ENCODE measurements around the gene RNF40.
A peak's percentile ranks its signal among the peaks of the same experiment; 100 is the strongest.

The RNF40 gene

DNA sequence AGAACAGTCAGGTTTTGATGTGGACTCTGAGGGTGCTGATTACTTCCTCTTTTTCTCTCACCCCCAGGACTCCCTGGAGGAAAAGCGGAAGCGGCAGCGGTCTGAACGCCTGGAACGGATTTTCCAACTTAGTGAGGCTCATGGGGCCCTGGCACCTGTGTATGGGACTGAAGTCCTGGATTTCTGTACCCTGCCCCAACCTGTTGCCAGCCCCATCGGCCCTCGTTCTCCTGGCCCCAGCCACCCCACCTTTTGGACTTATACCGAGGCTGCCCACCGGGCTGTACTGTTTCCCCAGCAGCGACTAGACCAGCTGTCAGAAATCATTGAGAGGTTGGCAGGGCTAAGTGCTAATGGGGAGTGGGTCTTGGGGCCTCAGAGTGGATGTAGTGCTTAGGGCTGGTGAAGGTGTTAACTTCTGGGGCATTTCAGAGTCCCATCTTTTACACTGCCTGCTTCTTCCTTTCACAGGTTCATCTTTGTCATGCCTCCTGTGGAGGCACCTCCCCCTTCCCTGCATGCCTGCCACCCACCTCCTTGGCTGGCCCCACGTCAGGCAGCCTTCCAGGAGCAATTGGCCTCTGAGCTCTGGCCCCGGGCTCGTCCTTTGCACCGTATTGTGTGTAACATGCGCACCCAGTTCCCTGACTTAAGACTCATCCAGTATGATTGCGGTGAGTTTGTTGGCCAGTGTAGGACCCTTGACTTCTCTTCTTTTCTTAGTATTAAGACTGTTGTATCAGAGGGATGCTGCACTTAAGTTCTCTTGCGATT lies 33.0 kb upstream of the RNF40 start:
- in situ Hi-C loops (cut with MboI; ENCODE audit: low sequenced_read_pairs): no loop called here
- H3K9me3 ChIP-seq: no peaks in the 10 kb centered on the region

DNA sequence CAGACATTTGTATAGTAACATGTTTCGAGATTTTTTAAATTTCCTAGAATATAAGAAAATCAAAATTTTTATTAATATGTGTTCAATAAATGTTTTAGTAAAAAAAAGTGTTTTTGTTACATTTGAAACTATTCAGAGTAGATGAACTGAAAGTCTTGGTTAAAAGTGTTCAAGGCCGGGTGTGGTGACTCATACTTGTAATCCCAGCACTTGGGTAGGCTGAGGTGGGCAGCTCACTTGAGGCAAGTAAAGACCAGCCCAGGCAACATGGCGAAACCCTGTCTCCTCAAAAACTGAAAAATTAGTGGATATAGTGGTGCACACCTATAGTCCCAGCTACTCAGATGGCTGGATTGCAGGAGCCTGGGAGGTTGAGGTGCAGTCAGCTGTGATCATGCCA lies 30.7 kb upstream of the RNF40 start:
- Histone ChIP-seq H3K36me3 (replicated peaks) (peaks cover 71% of the 10 kb centered on the region), H3K9me3 (no peaks in the 10 kb centered on the region), H3K4me3 (no peak overlapping the region), H3K27me3 (ENCODE audit: low read depth) (no peaks in the 10 kb centered on the region), H3K4me1 (peaks cover 15% of the 10 kb centered on the region)
- no peak for DNase-seq (ENCODE audit: low spot score in 2 of 2)
- in situ Hi-C loops (cut with MboI; ENCODE audit: low sequenced_read_pairs): no loop called here

More for the DNA sequence above, 33.0 kb upstream of the RNF40 start:
- Histone ChIP-seq H3K27me3 (ENCODE audit: low read depth) (no peaks in the 10 kb centered on the region), H3K4me3 (no peak overlapping the region), H3K36me3 (replicated peaks) (peaks cover 75% of the 10 kb centered on the region), H3K4me1 (peaks cover 15% of the 10 kb centered on the region)
- peak in 1 of 2 experiments; percentile 38 for DNase-seq (ENCODE audit: low spot score in 2 of 2)

DNA sequence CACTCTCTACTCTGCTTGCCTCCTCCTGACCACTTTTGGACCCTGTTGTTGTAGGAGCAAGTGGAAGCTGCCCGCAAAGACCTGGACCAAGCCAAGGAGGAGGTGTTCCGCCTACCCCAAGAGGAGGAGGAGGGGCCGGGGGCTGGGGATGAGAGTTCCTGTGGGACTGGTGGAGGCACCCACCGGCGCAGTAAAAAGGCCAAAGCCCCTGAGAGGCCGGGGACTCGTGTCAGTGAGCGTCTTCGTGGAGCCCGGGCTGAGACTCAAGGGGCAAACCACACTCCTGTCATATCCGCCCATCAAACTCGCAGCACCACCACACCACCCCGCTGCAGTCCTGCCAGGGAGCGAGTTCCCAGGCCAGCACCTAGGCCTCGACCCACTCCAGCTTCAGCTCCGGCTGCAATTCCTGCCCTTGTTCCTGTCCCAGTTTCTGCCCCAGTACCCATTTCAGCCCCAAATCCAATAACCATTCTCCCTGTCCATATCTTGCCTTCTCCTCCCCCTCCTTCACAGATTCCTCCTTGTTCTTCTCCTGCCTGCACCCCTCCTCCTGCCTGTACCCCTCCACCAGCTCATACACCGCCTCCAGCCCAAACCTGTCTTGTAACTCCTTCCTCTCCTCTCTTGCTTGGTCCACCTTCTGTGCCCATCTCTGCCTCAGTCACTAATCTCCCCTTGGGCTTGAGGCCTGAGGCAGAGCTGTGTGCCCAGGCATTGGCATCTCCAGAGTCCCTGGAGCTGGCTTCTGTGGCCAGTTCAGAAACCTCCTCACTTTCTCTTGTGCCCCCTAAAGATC lies 24.9 kb upstream of the RNF40 start:
- in situ Hi-C loops (cut with MboI; ENCODE audit: low sequenced_read_pairs): no loop called here
- no peak for DNase-seq (ENCODE audit: low spot score in 2 of 2)
- no peaks in the 10 kb centered on the region for H3K4me1 ChIP-seq
- H3K9me3 ChIP-seq: no peaks in the 10 kb centered on the region
- no peak overlapping the region for H3K4me3 ChIP-seq
- H3K27me3 ChIP-seq (ENCODE audit: low read depth): no peaks in the 10 kb centered on the region
- peaks cover 80% of the 10 kb centered on the region for H3K36me3 ChIP-seq (replicated peaks)

DNA sequence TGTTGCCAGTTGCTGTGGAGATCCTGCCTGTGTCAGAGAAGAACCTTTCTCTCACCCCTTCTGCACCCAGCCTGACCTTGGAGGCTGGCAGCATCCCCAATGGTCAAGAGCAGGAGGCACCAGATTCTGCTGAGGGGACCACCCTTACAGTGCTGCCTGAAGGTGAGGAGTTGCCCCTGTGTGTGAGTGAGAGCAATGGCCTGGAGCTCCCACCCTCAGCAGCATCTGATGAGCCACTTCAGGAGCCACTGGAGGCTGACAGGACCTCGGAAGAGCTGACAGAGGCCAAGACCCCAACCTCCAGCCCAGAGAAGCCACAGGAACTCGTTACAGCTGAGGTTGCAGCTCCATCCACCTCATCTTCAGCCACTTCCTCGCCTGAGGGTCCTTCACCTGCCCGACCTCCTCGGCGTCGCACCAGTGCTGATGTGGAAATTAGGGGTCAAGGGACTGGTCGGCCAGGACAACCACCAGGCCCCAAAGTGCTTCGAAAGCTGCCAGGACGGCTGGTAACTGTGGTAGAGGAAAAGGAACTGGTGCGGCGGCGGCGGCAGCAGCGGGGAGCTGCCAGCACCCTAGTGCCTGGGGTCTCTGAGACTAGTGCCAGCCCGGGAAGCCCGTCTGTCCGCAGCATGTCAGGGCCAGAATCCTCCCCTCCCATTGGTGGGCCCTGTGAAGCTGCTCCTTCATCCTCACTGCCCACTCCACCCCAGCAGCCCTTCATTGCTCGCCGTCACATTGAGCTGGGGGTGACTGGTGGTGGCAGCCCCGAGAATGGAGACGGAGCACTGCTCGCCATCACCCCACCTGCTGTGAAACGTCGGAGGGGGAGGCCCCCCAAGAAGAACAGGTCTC lies 24.1 kb upstream of the RNF40 start:
- H3K9me3 ChIP-seq: no peaks in the 10 kb centered on the region
- no peak for DNase-seq (ENCODE audit: low spot score in 2 of 2)
- no peaks in the 10 kb centered on the region for H3K27me3 ChIP-seq (ENCODE audit: low read depth)
- H3K4me3 ChIP-seq: no peak overlapping the region
- in situ Hi-C loops (cut with MboI; ENCODE audit: low sequenced_read_pairs): no loop called here
- peaks cover 77% of the 10 kb centered on the region for H3K36me3 ChIP-seq (replicated peaks)
- no peaks in the 10 kb centered on the region for H3K4me1 ChIP-seq

DNA sequence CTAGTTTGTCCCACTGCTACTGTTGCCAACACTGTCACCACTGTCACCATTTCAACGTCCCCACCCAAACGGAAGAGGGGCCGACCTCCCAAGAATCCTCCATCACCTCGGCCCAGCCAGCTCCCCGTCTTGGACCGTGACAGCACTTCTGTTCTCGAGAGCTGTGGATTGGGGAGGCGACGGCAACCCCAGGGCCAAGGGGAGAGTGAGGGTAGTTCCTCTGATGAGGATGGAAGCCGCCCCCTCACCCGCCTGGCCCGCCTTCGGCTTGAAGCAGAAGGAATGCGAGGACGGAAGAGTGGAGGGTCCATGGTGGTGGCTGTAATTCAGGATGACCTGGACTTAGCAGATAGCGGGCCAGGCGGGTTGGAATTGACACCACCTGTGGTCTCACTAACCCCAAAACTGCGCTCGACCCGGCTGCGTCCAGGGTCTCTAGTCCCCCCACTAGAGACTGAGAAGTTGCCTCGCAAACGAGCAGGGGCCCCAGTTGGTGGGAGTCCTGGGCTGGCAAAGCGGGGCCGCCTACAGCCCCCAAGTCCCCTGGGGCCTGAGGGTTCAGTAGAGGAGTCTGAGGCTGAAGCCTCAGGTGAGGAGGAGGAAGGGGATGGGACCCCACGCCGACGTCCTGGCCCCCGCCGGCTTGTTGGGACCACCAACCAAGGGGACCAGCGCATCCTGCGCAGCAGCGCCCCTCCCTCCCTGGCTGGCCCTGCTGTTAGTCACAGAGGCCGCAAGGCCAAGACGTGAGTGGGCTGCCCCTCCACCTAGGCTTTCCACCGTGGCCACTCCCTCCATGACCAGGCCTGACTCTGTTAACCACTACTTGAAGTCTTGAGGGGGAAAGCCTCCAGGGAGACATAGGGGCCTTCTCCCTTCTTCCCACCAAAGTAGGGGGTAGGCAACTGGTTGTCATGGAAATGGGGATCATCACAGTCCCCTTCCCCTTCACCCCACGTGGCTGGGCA lies 22.9 kb upstream of the RNF40 start:
- Histone ChIP-seq H3K27me3 (ENCODE audit: low read depth) (no peaks in the 10 kb centered on the region), H3K9me3 (no peaks in the 10 kb centered on the region), H3K36me3 (replicated peaks) (peaks cover 66% of the 10 kb centered on the region), H3K4me3 (no peak overlapping the region), H3K4me1 (no peaks in the 10 kb centered on the region)
- no peak for DNase-seq (ENCODE audit: low spot score in 2 of 2)
- in situ Hi-C loops (cut with MboI; ENCODE audit: low sequenced_read_pairs): no loop called here

DNA sequence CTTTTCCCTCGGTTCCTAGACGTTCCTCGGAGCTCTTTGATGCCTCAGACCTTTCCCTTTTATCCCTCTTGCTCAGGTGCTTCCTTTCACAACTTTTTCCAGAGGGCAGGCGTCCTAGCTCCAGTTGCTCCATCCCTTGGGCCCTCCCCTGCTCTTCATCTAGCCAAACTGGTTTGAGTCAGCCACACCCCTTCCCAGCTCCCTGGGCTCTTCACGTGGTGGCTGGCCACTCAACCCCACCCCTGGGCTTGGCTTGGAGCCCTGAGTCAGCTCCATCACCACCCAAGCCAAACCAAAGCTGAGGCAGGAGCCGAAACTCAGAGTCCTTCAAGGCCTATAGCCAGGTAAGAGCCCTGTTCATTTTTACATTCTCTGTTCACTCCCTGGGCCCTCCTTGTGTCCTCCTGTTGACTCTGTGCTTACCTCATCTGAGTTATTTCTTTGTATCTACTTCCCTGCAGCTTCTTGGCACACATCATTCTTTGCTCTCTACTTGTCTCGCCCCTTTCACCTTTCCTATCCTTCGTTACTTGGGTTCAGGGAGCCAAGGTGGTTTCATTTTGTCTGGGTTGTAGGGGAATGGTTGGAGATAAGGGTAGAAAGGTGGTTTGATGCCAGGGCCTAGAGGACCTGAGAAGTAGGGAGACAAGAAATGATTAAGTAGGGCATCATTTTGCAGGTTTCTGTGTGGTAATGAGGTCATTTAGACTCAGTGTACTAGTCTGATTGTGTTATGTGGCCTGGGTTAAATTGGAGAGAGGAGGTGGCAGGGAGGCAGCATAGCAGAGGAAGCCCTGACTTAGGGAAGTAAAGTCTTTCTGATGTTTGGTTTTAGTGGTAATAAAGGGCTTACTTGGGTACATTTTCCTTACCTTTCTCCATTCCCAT lies 21.5 kb upstream of the RNF40 start:
- no peak overlapping the region for H3K4me3 ChIP-seq
- no peaks in the 10 kb centered on the region for H3K27me3 ChIP-seq (ENCODE audit: low read depth)
- DNase-seq (ENCODE audit: low spot score in 2 of 2): no peak
- peaks cover 68% of the 10 kb centered on the region for H3K36me3 ChIP-seq (replicated peaks)
- in situ Hi-C loops (cut with MboI; ENCODE audit: low sequenced_read_pairs): no loop called here
- no peaks in the 10 kb centered on the region for H3K4me1 ChIP-seq
- H3K9me3 ChIP-seq: no peaks in the 10 kb centered on the region

DNA sequence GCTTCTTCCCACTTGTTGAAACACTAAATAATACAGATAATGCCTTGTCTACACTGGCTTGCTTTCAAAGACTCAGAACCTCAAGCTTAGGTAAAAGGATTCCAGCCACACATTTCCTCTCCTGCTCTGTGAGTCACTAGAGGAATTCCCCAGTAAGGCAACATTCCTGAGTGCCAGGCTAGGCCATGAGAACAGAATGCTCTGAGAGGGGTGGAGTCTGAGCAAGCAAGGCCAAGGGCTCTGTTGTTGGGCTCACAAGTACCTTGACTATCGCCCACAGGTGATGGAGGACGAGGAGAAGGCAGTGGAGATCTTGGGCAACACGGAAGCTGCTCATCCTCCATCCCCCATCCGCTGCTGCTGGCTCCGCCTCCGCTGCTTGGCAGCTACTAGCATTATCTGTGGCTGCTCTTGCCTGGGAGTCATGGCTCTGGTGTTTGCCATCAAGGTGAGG lies 20.6 kb upstream of the RNF40 start:
- in situ Hi-C loops (cut with MboI; ENCODE audit: low sequenced_read_pairs): no loop called here
- Histone ChIP-seq H3K9me3 (no peaks in the 10 kb centered on the region), H3K27me3 (ENCODE audit: low read depth) (no peaks in the 10 kb centered on the region), H3K4me1 (no peaks in the 10 kb centered on the region), H3K36me3 (replicated peaks) (peaks cover 59% of the 10 kb centered on the region), H3K4me3 (no peak overlapping the region)
- no peak for DNase-seq (ENCODE audit: low spot score in 2 of 2)

DNA sequence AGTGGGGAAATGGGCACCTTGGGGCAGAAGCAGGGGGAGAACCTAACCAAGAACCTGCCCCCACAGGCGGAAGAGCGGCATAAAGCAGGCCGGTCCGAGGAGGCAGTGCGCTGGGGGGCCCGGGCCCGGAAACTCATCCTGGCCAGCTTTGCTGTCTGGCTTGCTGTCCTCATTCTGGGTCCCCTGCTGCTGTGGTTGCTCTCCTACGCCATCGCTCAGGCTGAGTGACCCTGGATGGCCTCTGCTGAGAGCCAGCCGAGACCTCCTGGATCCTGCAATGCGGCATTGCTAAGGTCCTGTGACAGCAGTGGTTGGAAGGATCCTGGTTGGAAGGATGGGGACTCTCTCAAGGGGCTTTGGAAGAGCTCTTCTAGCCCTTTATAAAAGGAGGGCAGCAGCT lies 18.4 kb upstream of the RNF40 start:
- in situ Hi-C loops (cut with MboI; ENCODE audit: low sequenced_read_pairs): no loop called here
- Histone ChIP-seq H3K9me3 (no peaks in the 10 kb centered on the region), H3K36me3 (replicated peaks) (peaks cover 37% of the 10 kb centered on the region), H3K4me3 (no peak overlapping the region), H3K4me1 (peaks cover 7% of the 10 kb centered on the region), H3K27me3 (ENCODE audit: low read depth) (no peaks in the 10 kb centered on the region)
- DNase-seq (ENCODE audit: low spot score in 2 of 2): no peak

DNA sequence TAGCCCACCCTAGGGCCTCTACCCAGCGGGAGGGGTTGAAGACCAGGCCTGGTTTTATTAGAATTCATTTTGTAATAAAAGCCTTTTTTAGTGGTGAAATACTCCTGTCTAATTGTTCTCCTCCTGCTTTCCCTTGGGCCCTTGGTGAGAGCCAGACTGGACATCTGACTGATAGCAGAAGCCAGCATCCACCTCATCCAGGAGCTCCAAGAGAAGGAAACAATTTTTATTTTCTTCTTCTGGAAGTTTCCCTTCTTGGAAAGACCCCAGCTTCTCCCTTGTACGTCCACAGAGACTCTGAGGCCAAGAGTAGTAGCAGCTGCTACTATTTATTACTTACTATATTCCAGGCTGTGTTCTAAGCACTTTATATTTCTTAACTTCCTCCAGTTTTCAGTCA lies 17.9 kb upstream of the RNF40 start:
- peaks cover 7% of the 10 kb centered on the region for H3K4me1 ChIP-seq
- in situ Hi-C loops (cut with MboI; ENCODE audit: low sequenced_read_pairs): no loop called here
- no peaks in the 10 kb centered on the region for H3K27me3 ChIP-seq (ENCODE audit: low read depth)
- H3K9me3 ChIP-seq: no peaks in the 10 kb centered on the region
- peaks cover 32% of the 10 kb centered on the region for H3K36me3 ChIP-seq (replicated peaks)
- DNase-seq (ENCODE audit: low spot score in 2 of 2): no peak
- no peak overlapping the region for H3K4me3 ChIP-seq

DNA sequence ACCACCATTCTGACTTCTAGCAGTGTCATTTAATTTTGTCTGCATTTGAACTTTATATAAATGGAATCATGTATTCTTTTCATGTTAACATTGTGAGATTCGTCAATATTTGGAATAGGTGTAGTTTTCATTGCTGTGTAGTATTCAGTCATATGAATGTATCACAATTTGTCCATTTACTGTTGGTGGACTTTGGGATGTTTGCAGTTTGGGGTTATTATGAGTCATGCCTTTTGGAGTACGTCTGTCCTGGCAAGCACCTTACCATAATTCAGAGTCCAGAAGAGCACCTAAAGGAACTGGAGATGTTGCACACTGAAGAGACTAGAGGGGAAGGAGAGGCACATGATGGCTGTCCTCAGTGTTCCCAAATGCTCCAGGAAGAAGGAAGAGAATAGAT lies 17.0 kb upstream of the RNF40 start:
- Histone ChIP-seq H3K9me3 (no peaks in the 10 kb centered on the region), H3K4me1 (peaks cover 11% of the 10 kb centered on the region), H3K4me3 (no peak overlapping the region), H3K27me3 (ENCODE audit: low read depth) (no peaks in the 10 kb centered on the region), H3K36me3 (replicated peaks) (peaks cover 27% of the 10 kb centered on the region)
- DNase-seq (ENCODE audit: low spot score in 2 of 2): no peak
- in situ Hi-C loops (cut with MboI; ENCODE audit: low sequenced_read_pairs): no loop called here

DNA sequence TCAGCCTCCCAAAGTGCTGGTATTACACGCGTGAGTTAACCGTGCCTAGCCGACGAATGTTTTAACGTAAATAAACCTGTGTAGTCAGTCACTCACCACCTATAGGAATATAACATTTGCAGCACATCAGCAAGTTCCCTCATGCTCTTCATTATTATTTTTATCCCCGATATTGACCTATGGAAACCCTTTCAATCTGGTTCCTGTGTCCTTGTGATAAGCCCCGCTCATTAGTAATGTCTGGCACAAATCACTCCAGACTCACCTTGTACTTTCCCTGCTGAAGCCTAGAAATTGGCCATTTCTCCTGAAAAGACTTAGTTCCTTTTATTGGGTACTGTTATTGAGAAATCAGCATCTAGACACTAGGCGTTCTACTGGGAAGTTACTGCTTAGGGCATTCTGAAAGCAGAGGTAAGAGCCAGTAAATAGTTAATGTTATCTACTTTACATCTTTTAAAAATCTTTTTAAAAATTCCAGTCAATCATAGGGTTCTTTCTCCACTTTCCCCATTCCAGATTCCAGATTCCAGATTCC lies 15.4 kb upstream of the RNF40 start:
- in situ Hi-C loops (cut with MboI; ENCODE audit: low sequenced_read_pairs): no loop called here
- peaks cover 27% of the 10 kb centered on the region for H3K36me3 ChIP-seq (replicated peaks)

DNA sequence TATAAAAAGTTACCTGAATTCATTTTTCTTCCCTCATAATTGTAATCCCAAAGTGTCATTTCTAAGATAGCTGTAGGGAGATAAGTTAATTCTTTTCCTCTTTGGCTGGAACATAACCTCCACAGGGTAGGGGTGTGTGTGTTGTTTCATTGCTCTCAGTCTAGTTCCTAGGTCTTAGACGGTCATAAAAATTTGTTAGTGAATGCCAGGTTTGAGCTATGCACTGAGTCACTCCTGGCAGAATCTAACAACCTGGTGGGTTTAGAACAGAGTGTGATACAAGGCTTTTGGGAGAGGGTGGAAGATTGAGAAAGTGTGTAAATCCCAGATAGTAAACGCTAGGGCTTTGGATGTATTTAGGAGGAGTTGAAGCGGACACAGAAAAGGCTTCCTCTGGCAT lies 14.8 kb upstream of the RNF40 start:
- in situ Hi-C loops (cut with MboI; ENCODE audit: low sequenced_read_pairs): no loop called here
- no peaks in the 10 kb centered on the region for H3K9me3 ChIP-seq
- H3K27me3 ChIP-seq (ENCODE audit: low read depth): no peaks in the 10 kb centered on the region
- no peak for DNase-seq (ENCODE audit: low spot score in 2 of 2)
- H3K4me1 ChIP-seq: peaks cover 11% of the 10 kb centered on the region
- peaks cover 22% of the 10 kb centered on the region for H3K36me3 ChIP-seq (replicated peaks)
- H3K4me3 ChIP-seq: peak overlapping the region; percentile 79

More for the DNA sequence above, 15.4 kb upstream of the RNF40 start:
- H3K4me3 ChIP-seq: no peak overlapping the region
- H3K27me3 ChIP-seq (ENCODE audit: low read depth): no peaks in the 10 kb centered on the region
- peaks cover 11% of the 10 kb centered on the region for H3K4me1 ChIP-seq
- H3K9me3 ChIP-seq: no peaks in the 10 kb centered on the region
- DNase-seq (ENCODE audit: low spot score in 2 of 2): no peak

Data from HAP-1 (cell line).